Fibroblast of lung (primary cell): ENCODE results near the gene UMOD. TPM values are rescaled to one million over a fixed set of nuclear protein-coding genes. Genes with fewer than 3 reads are reported as not detected.

Source experiments
- DNase-seq, 2 donors: peaks; one replicate each; pipeline versions ENCODE4 v3.0.0 to v3.0.0-alpha.2; 2010; ENCODE audit warnings: low read depth in 2 of 2
- H2AFZ ChIP-seq: 2 replicates; pipeline ENCODE4 v1.5.1; 2012; ENCODE audit warnings: low read length, control low read depth, inconsistent platforms
- H3K27ac ChIP-seq: 2 replicates; pipeline ENCODE4 v1.5.1; 2011; ENCODE audit warnings: low read length, control low read depth; ENCODE audit not compliant: insufficient read depth
- H3K27me3 ChIP-seq: 2 replicates; pipeline ENCODE4 v1.5.1; 2011; ENCODE audit warnings: mild to moderate bottlenecking, low read length; ENCODE audit not compliant: control insufficient read depth, insufficient read depth
- H3K36me3 ChIP-seq: 2 replicates; pipeline ENCODE4 v1.5.1; 2011; ENCODE audit warnings: low read length; ENCODE audit not compliant: control insufficient read depth, insufficient read depth
- H3K4me1 ChIP-seq: 2 replicates; pipeline ENCODE4 v1.5.1; 2011; ENCODE audit warnings: low read length; ENCODE audit not compliant: control insufficient read depth, insufficient read depth; ENCODE audit errors: extremely low read depth
- H3K4me2 ChIP-seq: 2 replicates; pipeline ENCODE4 v1.5.1; 2011; ENCODE audit warnings: low read length, control low read depth; ENCODE audit not compliant: insufficient read depth; ENCODE audit errors: extremely low read depth
- H3K4me3 ChIP-seq, 4 experiments: fragments of 200-600 bp in 1 of 4; sonication (generic) in 1 of 4; replicated peaks in 1 of 4; 2 replicates each; pipeline ENCODE4 v1.5.1; 2011 to 2016; ENCODE audit warnings: low read length in 4 of 4, low read depth in 3 of 4, mild to moderate bottlenecking in 3 of 4, control low read depth in 2 of 4, inconsistent platforms in 1 of 4, mixed read lengths in 1 of 4; ENCODE audit not compliant: insufficient read depth in 1 of 4; ENCODE audit errors: control extremely low read depth in 1 of 4
- H3K79me2 ChIP-seq: 2 replicates; pipeline ENCODE4 v1.5.1; 2012; ENCODE audit warnings: mild to moderate bottlenecking, low read length, inconsistent platforms; ENCODE audit not compliant: control insufficient read depth, insufficient read depth
- H3K9ac ChIP-seq: 2 replicates; pipeline ENCODE4 v1.5.1; 2011; ENCODE audit warnings: mild to moderate bottlenecking, low read length, control low read depth; ENCODE audit not compliant: insufficient read depth
- H3K9me3 ChIP-seq: 2 replicates; pipeline ENCODE4 v1.5.1; 2012; ENCODE audit warnings: low read depth, low read length; ENCODE audit not compliant: control insufficient read depth, insufficient read depth
- H4K20me1 ChIP-seq: 2 replicates; pipeline ENCODE4 v1.5.1; 2011; ENCODE audit warnings: low read length; ENCODE audit not compliant: control insufficient read depth, insufficient read depth; ENCODE audit errors: extremely low read depth
- EZH2 ChIP-seq: IDR thresholded peaks from 2 replicates; pipeline ENCODE4 v1.5.1; 2012; ENCODE audit warnings: low read length, control low read depth, mild to moderate bottlenecking; ENCODE audit errors: missing control alignments
- polyA plus RNA-seq, 2 donors: library from polyadenylated mRNA; depleted of rRNA in 1 of 2; stranded (reverse) in 1 of 2; unstranded in 1 of 2; fragments of >200 nt; gene quantifications; 2 replicates each; pipeline ENCODE4 v1.2.1, GENCODE V29; 2011 to 2012; ENCODE audit warnings: missing spikeins in 1 of 2
- total RNA-seq: library from RNA; depleted of rRNA; stranded (reverse); fragments of >200 nt; gene quantifications from 2 replicates; pipeline ENCODE4 v1.2.1, GENCODE V29; 2014
- TF ChIP-seq, protein P1 (sequence below), 2 donors: IDR thresholded peaks in 1 of 2; conservative IDR thresholded peaks in 1 of 2; 1 replicate in 1 of 2; 2 replicates in 1 of 2; pipeline ENCODE4 v1.5.1; 2011 to 2012; ENCODE audit warnings: low read length in 2 of 2, control low read depth in 1 of 2, inconsistent platforms in 1 of 2, low read depth in 1 of 2, mild to moderate bottlenecking in 1 of 2

Gene UMOD
- total and polyA plus RNA-seq, 2 donors (not counting 1 experiment from before 2014, with no cell fraction given): not detected

DNA sequence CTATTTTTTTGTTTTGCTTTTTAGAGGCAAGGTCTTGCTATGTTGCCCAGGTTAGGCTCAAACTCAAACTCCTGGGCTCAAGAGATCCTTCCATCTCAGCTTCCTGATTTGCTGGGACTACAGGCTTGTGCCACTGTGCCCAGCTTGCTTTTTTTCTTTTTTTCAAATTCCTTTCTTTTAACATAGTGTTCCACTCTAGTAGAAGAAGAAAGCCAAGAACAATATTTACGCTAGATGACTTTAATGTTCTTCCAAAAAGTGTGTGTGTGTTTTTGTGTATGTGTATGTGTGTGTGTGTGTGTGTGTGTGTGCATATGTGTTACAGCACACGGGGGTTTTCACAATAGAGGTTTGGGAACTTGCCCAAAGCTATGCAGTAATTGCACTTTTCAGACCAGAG, 10.7 kb upstream of the UMOD start:
- H3K4me1 ChIP-seq: no peaks in the 10 kb centered on the region
- H2AFZ ChIP-seq: no peak overlapping the region
- no peak overlapping the region for H3K4me3 ChIP-seq
- no peaks in the 10 kb centered on the region for H3K27me3 ChIP-seq
- no peaks in the 10 kb centered on the region for H3K79me2 ChIP-seq
- no peak overlapping the region for H3K4me2 ChIP-seq
- TF ChIP-seq, protein P1, sequence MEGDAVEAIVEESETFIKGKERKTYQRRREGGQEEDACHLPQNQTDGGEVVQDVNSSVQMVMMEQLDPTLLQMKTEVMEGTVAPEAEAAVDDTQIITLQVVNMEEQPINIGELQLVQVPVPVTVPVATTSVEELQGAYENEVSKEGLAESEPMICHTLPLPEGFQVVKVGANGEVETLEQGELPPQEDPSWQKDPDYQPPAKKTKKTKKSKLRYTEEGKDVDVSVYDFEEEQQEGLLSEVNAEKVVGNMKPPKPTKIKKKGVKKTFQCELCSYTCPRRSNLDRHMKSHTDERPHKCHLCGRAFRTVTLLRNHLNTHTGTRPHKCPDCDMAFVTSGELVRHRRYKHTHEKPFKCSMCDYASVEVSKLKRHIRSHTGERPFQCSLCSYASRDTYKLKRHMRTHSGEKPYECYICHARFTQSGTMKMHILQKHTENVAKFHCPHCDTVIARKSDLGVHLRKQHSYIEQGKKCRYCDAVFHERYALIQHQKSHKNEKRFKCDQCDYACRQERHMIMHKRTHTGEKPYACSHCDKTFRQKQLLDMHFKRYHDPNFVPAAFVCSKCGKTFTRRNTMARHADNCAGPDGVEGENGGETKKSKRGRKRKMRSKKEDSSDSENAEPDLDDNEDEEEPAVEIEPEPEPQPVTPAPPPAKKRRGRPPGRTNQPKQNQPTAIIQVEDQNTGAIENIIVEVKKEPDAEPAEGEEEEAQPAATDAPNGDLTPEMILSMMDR (conservative IDR thresholded peaks at IDR 0.05 in 1 of 2, IDR thresholded peaks at IDR 0.05 in 1 of 2; ENCODE audit: low read depth in 1 of 2, low read length in 2 of 2): no peak
- H4K20me1 ChIP-seq: no peaks in the 10 kb centered on the region
- no peaks in the 10 kb centered on the region for H3K9me3 ChIP-seq
- no peak overlapping the region for H3K9ac ChIP-seq
- no peak overlapping the region for H3K27ac ChIP-seq
- no peak for DNase-seq
- H3K36me3 ChIP-seq: no peaks in the 10 kb centered on the region

DNA sequence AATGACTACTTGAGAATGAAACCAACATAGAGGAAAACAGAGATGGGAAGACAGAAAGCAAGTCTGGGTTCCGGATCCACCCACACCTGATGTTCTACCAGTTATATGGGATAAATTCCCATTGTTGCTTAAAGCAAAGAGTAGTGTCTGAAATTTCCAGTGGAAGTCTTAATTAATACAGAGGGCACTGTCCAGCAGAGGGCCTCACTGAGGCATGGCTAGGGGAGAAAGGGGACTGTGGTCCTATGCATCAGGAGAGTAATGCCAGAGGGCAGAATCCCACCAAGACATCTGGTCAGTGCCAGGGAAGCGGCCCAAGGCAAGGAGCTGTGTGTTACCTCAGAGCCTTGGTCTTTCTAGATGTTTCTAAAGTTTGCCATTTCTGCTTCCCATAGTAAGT, 7.5 kb upstream of the UMOD start:
- H3K9me3 ChIP-seq: no peaks in the 10 kb centered on the region
- no peak overlapping the region for H2AFZ ChIP-seq
- TF ChIP-seq, protein P1 (conservative IDR thresholded peaks at IDR 0.05 in 1 of 2, IDR thresholded peaks at IDR 0.05 in 1 of 2; ENCODE audit: low read depth in 1 of 2, low read length in 2 of 2): no peak
- TF ChIP-seq EZH2: no peak
- no peaks in the 10 kb centered on the region for H3K36me3 ChIP-seq
- no peaks in the 10 kb centered on the region for H3K27me3 ChIP-seq
- H3K4me2 ChIP-seq: no peak overlapping the region
- H3K27ac ChIP-seq: no peak overlapping the region
- H3K79me2 ChIP-seq: no peaks in the 10 kb centered on the region
- no peak overlapping the region for H3K9ac ChIP-seq
- no peaks in the 10 kb centered on the region for H3K4me1 ChIP-seq
- H4K20me1 ChIP-seq: no peaks in the 10 kb centered on the region
- H3K4me3 ChIP-seq: no peak overlapping the region
- DNase-seq: no peak

DNA sequence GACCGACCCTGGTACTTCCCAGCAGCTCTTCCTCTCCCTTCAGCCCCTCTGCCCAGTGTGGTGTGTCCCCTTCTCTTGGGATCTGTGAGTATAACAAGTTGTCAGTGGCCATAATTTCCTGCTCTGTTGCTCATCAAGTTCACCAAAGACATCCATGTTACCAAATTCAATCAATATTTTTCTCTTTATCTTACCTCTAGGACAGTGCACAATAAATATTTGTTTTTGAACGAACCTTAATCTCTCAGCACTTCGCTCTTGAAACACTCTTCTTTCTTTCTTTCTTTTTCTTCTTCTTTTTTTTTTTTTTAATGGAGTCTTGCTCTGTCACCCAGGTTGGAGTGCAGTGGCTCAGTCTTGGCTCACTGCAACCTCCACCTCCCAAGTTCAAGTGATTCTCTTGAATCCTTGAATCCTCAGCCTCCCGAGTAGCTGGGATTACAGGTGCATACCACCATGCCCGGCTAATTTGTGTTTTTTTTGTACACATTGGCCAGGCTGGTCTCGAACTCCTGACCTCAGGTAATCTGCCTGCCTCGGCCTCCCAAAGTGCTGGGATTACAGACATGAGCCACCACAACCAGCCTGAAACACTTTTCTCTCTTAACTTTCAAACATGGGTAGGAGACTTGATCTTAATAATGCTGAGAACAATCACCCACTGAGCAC, 2.7 kb upstream of the UMOD start:
- H3K4me3 ChIP-seq: no peak overlapping the region
- no peak overlapping the region for H2AFZ ChIP-seq
- no peak overlapping the region for H3K4me2 ChIP-seq
- no peaks in the 10 kb centered on the region for H3K9me3 ChIP-seq
- H3K36me3 ChIP-seq: no peaks in the 10 kb centered on the region
- no peaks in the 10 kb centered on the region for H3K79me2 ChIP-seq
- H3K27me3 ChIP-seq: no peaks in the 10 kb centered on the region
- H4K20me1 ChIP-seq: no peaks in the 10 kb centered on the region
- no peaks in the 10 kb centered on the region for H3K4me1 ChIP-seq
- no peak overlapping the region for H3K27ac ChIP-seq
- TF ChIP-seq, protein P1 (conservative IDR thresholded peaks at IDR 0.05 in 1 of 2, IDR thresholded peaks at IDR 0.05 in 1 of 2; ENCODE audit: low read depth in 1 of 2, low read length in 2 of 2): no peak
- TF ChIP-seq EZH2: no peak
- no peak overlapping the region for H3K9ac ChIP-seq
- no peak for DNase-seq
